Gastroesophageal sphincter (tissue), 3 donors: ENCODE data around the gene MED7.

ENCODE experiments used
- CTCF ChIP-seq, 4 experiments: fragments of 200-600 bp in 2 of 4; fragments of 450-650 bp in 2 of 4; sonication (generic) in 1 of 4; IDR thresholded peaks; one replicate each; pipeline ENCODE4 v1.5.1; 2017 to 2019; ENCODE audit warnings: antibody characterized with exemption in 4 of 4, mild to moderate bottlenecking in 2 of 4, moderate library complexity in 2 of 4
- POLR2A ChIP-seq, 2 donors: fragments of 450-650 bp; IDR thresholded peaks; one replicate each; pipeline ENCODE4 v1.6.1; 2017; ENCODE audit warnings: antibody characterized with exemption in 2 of 2, mild to moderate bottlenecking in 2 of 2, moderate library complexity in 1 of 2
- POLR2AphosphoS5 ChIP-seq: sonication (generic); formaldehyde crosslinking; IDR thresholded peaks from one replicate; pipeline ENCODE4 v1.6.1; 2017; ENCODE audit warnings: antibody characterized with exemption

- TF ChIP-seq POLR2AphosphoS5 (no peak), CTCF (IDR thresholded peaks at IDR 0.05) (no peak), POLR2A (IDR thresholded peaks at IDR 0.05) (no peak)
These were observed 5.0 kb downstream of the MED7 start for GRCh38 chr5:157137691-157138090.
